GM12874 (cell line): ENCODE data around the gene STYX.

ENCODE experiments used
- TF ChIP-seq, protein P1 (sequence below): IDR thresholded peaks from 2 replicates; pipeline ENCODE4 v1.5.1; 2011; ENCODE audit warnings: low read depth, mild to moderate bottlenecking, control low read depth, low read length, moderate library complexity; ENCODE audit not compliant: insufficient read depth

The STYX gene

DNA sequence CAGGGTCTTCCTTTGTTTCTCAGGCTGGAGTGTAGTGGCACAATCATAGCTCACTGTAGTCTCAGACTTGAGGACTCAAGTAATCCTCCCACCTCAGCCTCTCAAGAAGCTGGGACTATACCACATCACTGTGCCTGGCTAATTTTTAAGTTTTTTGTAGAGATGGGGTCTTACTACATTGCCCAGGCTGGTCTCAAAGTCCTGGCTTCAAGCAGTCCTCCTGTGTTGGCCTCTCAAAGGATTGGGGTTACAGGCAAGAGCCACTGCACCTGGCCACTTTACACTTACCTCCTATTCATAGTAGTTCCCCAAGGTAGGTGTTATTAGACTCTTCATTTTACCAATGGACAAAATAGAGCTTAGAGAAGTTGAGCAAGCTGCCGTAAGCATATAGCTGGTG, 29.2 kb downstream of the STYX start:
- TF ChIP-seq, protein P1, sequence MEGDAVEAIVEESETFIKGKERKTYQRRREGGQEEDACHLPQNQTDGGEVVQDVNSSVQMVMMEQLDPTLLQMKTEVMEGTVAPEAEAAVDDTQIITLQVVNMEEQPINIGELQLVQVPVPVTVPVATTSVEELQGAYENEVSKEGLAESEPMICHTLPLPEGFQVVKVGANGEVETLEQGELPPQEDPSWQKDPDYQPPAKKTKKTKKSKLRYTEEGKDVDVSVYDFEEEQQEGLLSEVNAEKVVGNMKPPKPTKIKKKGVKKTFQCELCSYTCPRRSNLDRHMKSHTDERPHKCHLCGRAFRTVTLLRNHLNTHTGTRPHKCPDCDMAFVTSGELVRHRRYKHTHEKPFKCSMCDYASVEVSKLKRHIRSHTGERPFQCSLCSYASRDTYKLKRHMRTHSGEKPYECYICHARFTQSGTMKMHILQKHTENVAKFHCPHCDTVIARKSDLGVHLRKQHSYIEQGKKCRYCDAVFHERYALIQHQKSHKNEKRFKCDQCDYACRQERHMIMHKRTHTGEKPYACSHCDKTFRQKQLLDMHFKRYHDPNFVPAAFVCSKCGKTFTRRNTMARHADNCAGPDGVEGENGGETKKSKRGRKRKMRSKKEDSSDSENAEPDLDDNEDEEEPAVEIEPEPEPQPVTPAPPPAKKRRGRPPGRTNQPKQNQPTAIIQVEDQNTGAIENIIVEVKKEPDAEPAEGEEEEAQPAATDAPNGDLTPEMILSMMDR: no peak

DNA sequence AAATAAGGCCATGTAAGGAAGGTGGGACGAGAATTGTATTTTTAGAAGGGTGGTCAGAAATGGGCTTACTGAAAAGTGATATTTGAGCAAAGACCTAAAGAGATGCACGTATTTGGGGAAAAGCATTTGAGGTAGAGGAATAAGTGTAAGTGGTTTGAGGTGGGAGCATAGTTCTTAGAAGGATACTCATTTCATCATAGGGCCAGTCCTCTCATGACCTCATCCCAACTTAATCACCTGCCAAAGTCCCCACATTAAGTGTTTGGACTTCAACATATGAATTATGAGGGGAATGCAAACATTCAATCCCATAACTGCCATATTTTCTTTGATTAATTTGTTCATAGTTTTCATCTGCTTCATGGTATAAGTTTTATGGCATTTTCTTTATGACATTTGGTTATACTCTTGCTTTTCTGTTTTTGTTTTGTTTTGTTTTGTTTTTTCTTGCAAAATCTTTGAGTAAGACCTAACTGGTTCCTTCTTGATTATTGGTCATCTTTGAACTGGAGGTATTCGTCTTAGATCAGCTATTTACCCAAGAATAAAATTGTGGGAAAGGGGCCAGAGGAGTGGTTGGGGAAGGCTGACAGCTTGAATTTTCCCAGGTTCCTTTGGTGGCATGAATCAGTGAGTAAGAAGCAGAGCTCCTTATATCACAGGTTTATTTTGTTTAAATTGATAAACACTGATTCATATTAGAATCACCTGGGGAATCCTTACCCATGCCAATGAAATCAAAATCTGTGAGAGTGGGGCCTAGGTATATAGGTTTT, 37.3 kb downstream of the STYX start:
- TF ChIP-seq, protein P1: no peak

DNA sequence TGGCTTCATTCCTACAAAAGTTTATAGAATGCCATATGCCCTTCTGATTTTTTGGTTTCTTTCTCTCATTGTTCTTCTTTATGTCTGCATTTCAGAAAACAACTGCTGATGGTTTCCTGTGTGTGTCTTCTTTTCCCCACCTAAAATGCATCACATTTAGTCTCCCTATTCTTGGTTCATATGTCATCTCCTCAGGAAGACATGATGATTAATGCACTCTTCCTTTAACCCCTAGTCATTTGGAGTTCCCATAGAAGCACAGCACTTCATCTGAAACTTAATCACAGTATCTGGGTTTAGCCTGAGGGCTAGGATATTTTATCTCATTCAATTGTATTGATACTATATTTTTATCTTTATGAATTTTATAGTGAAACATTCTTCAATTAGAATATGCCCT, 39.9 kb downstream of the STYX start:
- TF ChIP-seq, protein P1: no peak

DNA sequence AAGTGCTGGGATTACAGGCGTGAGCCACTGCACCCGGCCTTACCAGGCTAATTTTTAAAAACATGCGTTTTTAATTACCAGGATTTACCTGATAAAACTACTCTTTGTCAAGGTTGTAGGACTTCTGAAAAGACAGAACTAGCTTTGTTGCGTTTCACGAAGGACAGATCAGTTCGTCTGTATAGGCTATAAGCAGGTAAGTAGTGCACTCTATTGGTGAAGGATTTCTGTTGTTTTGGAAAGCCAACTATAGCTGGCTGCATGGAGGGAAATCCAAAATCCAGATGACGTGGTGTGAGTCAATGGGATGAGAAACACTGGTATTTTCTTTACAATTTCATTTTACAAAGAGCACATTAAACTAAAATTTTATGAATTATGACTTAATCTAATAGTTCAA, 46.9 kb downstream of the STYX start:
- TF ChIP-seq, protein P1: no peak

DNA sequence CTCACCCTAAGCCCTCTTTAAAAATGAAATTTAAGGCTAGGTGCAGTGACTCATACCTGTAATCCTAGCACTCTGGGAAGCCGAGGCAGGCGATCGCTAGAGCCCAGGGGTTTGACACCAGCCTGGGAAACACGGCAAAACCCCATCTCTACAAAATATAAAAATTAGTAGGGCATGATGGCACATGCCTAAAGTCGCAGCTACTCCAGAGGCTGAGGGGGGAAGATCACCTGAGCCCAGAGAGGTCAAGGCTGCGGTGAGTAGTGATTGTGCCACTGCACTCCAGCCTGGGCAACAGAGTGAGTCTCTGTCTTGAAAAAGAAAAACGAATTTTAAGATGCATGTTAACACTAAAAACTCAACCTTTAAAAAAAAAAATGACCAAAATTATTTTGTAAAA, 48.7 kb downstream of the STYX start:
- TF ChIP-seq, protein P1: no peak

DNA sequence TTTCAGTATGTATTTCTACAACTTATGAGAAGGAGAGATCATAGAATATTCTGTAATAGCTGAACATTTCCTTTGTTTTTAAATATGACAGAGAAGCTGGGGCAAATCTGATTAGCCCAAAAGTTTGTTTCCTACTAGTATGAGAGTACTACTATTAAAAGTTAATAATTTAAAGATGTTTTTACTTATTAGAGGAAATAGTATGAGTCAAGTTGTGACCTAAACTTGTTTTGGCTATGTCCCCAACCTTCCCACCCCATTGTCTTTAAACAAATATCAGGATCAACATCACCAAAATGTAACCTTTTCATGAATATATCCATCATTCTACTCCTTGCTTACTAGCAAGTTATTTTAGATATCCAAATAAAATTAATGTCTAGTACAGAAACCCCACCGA, 50.9 kb downstream of the STYX start:
- TF ChIP-seq, protein P1: no peak

DNA sequence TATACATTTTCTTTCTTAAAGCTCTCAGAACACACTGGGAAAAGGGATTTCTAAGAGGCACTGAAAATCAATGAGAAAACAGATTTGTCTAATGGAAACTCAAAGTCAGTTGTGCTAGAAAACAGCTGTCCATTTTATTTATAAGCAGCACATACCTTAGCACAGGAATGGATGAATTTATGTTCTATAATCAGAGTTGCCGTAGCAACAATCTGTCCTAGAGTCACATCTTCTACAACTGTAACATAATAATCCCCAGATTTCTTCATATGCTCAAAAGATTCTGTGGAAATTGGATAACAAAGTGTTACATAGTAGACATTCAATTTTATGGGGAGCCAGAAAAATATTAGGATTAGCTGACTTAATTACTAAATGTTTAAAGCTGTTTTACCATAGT, 51.7 kb downstream of the STYX start:
- TF ChIP-seq, protein P1: no peak
